GM21825 (cell line): Measurements from ENCODE around the gene CRYGB.
"Not testable (repeated sequence)": the region's sequence is repeated elsewhere in the genome, so short reads cannot be mapped to it uniquely, and the experiment has no call there.

ENCODE experiments used
- ATAC-seq: cut with Tn5 transposase; IDR thresholded peaks from one replicate; pipeline ENCODE4 v1.9.1; 2021; ENCODE audit warnings: mild to moderate bottlenecking, moderate library complexity; ENCODE audit not compliant: unreplicated experiment

Gene CRYGB

DNA sequence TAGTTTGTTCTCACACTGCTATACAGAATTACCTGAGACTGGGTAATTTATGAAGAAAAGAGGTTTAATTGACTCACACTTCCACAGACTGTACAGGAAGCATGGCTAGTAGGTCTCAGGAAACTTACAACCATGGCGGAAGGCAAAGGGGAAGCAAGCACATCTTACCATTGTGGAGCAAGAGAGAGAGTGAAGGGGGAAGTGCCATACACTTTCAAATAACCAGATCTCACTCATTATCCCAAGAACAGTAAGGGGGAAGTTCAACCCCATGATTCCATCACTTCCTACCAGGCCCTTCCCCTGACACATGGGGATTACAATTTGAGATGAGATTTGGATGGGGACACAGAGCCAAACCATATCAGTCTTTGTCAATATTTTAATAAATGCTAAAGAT lies 5.0 kb upstream of the CRYGB start:
- no peak for ATAC-seq

- no peak for ATAC-seq
Observed at GRCh38 chr2:208150094-208150493, 4.1 kb upstream of the CRYGB start.

DNA sequence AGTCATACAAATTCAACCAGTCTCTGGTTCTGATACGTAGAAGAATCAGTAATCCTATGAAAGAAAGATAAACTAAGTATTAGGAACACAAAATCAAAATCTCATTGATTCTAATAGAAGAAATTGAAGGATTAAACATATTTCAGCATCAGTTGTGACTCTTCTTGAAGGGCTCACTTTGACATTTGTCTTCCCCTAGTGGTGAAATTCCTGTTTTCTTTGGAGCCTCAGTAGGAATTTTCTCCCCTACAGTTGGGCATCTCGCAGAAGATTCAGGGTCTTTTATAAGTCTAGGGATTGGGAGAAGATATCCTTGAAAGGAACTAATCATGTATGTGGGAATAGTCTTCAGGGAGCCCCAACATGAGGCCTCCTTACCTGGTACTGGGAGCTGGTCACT lies 2.8 kb upstream of the CRYGB start:
- no peak for ATAC-seq

DNA sequence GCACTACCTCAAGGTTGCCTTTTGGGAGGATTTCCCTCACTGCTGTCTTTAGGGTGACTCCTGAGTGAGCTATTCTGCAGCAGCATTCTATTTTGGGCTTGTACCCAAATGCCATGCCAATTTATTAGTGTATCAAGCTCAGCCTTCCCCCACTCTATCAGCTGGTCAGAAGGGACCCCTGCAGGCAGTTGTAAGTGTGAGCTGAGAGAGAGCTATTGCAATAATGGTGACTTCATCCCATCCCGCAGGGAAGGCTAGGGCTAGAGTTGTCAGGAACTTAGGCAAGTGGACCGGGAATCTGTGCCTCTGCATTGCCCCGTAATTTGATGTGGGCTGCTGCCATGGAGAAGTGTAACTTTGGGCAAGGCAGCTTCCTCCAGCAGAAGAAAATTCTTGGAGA lies 1.8 kb upstream of the CRYGB start:
- ATAC-seq: no peak

DNA sequence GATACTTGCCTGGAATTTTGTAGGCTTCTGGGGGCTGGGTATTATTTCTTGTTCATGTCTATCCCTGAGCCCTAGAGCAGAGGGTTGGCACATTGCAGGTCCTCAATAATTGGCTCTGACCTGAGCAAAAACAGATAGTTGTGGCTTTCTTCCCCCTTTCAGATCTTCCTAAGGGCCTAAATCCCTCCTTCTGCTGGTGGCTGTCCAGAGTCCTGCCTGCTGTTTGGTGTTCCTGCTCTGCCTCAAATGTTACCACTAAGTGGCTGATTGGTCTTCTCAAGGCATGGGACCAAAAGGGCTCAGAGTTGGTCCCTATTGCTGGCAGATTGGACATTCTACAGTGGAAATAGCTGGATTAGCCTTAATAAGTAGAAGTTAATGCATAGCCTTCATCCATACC lies 1.1 kb upstream of the CRYGB start:
- ATAC-seq: no peak

DNA sequence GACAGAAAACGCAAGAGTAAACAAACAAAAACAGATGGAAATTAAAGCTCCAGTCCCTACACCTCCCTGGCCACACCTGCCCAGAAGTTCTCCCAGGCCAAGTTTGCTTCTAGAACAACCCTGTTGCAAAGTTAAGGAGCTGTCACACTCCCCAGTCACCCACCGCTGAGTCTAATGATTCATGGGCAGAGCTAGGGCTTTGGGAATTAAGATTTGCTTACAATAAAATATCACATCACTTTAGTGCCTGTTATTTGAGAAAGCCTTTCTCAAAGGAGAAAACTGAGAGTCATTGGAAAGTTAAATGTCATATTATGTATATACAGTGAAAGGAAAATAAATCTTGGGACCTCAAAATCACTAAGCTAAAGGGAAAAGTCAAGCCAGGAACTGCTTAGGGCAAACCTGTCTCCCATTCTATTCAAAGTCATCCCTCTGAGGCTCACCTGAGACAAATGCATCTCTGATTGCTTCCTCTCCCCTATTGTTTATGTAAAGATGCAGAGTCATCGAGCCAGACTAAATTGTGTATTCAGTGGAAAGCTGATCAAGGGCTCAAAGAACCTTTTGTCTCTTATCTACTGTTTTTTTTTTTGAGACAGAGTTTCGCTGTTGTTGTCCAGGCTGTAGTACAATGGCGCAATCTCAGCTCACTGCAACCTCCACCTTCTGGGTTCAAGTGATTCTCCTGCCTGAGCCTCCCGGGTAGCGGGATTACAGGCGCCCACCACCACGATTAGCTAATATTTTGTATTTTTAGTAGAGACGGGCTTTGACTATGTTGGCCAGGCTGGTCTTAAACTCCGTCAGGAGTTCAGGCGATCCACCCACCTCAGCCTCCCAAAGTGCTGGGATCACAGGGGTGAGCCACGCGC lies 2.8 kb downstream of the CRYGB start:
- ATAC-seq: no peak

- ATAC-seq: no peak
Observed at GRCh38 chr2:208142240-208142924, 3.6 kb downstream of the CRYGB start.

DNA sequence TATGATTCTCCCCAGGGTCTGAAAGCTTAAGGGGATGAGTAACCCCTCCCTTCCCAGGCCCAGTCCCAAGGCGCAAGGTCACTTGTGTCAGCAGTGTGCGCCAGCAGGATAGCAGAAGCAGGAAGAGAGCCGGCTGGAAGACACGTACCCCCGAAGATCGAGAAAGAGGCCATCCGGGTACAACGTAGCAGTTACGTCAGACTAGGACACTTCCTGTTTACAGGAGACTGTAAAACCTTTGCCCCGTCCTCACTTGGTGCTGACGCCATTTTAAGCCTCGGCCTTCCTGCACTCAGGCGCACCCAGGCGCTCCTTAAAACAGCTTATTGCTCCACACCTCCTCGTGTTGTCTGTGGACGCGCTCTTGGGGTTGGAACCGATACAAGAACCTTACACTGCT lies 6.5 kb downstream of the CRYGB start:
- no peak for ATAC-seq

DNA sequence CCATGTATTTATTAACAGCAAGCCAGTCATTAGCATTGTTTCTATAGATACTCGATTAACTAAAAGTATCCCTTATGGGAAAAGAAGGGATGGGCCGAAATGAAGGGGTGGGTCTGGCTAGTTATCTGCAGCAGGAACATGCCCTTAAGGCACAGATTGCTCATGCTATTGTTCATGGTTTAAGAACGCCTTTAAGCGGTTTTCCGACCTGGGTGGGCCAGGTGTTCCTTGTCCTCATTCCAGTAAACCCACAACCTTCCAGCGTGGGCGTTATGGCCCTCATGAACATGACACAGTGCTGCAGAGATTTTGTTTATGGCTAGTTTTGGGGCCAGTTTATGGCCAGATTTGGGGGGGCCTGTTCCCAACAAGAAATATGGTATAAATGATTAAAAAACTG lies 7.6 kb downstream of the CRYGB start:
- ATAC-seq: not testable (repeated sequence)

DNA sequence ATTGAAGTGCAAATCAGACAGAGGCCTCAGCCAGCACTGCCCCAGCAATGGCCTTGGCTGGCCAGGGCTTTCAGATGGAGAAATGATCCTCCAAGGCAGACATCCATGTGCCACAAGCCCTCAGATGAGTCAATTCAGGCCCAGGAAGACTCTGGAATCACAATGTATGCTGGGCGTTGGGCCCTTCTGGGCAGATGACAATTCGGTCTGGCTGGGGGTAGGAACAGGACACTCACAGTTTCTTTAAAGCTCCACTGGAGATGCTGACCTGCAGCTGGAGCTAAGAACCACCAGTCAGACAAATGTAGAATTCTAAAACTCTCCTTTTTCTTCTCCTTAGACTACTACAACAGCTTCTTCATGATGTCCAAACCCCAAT lies 9.3 kb downstream of the CRYGB start:
- ATAC-seq: no peak

GRCh38 chr2:208135794-208136715 lies 9.9 kb downstream of the CRYGB start:
- ATAC-seq: no peak

- ATAC-seq: no peak
Observed at GRCh38 chr2:208134928-208135586, 10.9 kb downstream of the CRYGB start.

DNA sequence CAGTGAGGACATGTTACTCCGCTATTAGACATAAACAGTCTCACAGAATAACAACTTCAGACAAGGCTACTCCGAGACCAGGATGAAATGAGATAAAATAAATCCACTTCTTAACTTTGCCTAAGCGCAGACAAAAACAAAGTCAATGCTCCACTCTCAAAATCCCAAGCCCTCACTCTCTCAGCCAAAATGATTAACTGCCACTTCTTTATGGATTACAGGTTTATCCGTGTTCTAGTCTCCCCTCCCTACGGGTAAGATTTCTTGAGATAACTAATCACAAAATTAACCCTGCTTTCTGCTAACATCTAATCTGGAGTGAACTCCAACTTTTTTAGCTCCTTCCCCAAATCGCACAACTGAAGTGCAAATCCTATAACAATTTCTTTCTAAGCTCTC lies 15.2 kb downstream of the CRYGB start:
- ATAC-seq: no peak

DNA sequence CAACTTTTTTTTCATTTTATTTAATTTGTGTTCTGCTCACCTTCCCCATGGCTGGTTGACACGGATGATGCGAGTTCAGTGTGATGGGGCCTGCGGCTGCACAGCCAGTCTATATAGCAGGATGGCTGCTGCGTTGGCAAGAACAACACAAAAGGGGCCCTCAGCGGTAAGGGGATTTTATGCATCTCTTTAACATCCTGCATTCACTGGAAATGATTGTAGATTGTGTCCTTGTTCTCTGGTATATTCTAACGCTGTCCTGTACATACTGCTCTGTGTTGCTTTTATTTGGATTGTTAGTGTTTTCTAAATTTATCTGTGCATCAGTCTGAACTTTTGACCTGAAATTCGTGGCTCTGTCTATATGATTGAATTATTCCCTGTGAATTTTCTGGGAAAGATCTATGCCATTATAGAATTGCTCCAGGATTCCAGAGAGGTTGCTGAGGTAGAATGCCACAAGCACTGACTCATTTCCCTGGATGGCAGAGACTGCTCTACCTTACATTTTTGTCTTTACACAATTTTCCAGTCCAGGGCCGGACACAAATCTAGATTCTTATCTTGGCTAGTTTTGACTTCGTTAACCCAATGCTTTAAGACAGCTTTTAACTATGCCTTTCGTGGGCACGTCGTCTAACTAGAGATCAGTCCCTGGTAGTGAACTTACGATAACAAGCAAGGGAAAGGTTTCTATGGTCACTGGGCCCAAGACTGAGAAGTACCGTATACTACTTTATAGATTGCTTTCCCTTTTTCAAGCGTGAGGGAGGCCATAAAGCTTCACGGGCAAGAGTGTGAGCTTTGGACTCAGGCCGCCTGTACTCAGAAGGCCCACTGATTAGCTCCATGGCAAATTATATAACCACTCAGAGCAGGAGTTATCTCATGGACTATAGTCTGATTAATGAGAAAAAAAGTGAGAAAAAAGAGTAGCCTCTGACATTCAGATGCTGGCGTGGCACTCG lies 15.9 kb downstream of the CRYGB start, which contains the start of gene CRYGC:
Gene CRYGC, minus strand, starts transcription at position 85 of the 968 bp plus-strand sequence. Its CDS starts 36 bp downstream, at position 49.
- ATAC-seq: no peak

DNA sequence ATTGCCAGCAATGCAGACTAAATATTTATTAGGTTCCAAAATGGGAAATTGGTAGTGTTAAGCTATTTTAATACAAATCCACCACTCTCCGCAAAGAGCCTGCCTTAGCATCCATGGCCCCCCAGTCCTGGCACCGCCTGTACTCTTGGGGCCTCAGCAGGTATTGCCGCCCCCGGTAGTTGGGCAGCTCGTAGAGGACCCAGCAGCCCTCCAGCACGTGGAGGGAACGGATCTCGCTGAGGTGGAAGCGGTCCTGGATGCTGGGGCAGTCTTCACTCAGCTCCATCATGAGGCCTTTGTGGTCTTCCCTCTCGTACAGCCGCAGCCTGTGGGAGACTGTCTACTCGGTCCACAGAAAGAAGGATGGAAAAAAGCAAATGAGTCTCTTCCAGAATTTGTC lies 17.8 kb downstream of the CRYGB start:
- no peak for ATAC-seq

DNA sequence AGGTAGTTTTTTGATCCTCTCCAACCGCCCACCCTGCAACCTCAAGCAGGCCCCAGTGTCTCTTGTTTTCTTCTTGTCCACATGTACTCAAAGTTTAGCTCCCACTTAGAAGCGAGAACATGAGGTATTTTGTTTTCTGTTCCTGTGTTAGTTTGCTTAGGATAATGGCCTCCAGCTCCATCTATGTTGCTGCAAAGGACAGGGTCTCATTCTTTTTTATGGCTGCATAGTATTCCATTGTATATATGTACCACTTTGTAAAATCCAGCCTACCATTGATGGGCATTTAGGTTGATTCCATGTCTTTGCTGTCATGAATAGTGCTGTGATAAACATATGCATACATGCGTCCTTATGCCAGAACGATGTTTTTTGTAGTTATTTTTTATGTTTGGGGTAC lies 18.9 kb downstream of the CRYGB start:
- ATAC-seq: no peak

GRCh38 chr2:208125251-208125650 lies 20.7 kb downstream of the CRYGB start:
- no peak for ATAC-seq

DNA sequence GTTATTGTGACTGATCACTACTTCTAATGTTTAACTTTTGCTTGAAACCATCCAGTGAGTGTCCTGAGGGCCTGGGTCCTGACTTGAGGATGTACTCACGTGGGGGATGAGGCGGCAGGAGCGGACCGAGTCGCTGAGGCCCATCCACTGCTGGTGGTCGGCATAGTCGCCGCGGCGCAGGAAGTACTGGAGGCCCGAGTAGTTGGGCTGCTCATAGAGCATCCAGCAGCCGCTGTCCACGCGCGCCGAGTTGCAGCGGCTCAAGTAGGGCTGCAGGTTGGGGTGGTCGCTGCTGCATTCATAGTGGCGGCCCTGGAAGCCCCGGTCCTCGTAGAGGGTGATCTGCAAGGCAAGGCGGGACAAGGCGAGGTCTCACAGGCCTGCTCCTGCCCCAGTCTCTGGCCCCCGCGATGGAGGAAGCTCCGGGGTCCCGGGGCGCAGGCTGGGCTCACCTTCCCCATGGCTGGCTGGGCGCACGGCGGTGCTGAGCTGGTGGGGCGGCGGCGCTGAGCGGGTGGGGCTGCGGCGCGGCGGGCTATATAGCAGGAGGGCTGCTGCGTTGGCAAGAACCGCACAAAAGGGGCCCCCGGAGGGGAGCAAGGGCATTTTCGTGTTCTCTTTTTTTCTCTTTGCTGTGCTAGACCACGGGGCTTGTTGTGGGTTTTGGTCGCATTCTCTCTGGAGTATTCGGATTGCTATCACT lies 21.8 kb downstream of the CRYGB start, which contains the start of gene CRYGD:
Gene CRYGD, minus strand, starts transcription at position 512 of the 703 bp plus-strand sequence. Its CDS starts 51 bp downstream, at position 461.
- not testable (repeated sequence) for ATAC-seq

DNA sequence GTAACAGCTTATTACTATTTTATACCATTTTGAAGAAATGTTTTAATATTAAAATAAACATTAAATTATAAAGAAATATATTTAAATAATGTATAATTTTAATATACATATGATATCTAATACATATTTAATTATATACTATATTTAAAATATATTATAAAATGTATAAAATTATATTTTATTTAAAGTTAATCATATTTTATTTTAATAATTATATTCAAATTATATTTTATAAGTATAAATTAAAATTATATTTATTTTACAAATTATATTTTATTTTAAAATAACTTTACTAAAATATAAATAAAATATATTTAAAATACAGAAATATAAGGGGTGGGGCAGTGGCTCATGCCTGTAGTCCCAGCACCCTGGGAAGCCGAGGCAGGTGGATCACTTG lies 23.7 kb downstream of the CRYGB start:
- ATAC-seq: no peak
